ENCODE results near the gene PHLPP1.

The PHLPP1 gene

DNA sequence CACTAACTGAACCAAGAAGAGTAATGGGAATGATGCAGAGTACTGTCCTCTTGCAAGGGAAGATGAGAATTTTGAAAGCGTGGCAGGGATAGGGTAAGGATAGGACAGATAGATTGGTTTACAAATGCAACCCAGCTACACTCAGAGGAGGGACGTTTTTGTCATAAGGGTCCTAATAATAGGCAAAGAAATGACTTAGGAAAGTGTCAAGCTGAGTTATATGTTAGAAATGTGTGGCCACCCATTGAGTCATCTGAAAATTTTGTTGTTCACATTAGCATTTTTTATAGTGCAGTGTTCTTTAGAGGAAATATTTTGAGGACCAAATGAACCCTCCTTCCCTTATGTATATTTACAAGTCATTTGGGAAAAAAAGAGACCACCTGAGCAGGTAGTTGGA, 137.5 kb downstream of the PHLPP1 start:
- DNase-seq, result no peak

- DNase-seq, result no peak
Measured at GRCh38 chr18:62856294-62856693, 141.0 kb downstream of the PHLPP1 start.

DNA sequence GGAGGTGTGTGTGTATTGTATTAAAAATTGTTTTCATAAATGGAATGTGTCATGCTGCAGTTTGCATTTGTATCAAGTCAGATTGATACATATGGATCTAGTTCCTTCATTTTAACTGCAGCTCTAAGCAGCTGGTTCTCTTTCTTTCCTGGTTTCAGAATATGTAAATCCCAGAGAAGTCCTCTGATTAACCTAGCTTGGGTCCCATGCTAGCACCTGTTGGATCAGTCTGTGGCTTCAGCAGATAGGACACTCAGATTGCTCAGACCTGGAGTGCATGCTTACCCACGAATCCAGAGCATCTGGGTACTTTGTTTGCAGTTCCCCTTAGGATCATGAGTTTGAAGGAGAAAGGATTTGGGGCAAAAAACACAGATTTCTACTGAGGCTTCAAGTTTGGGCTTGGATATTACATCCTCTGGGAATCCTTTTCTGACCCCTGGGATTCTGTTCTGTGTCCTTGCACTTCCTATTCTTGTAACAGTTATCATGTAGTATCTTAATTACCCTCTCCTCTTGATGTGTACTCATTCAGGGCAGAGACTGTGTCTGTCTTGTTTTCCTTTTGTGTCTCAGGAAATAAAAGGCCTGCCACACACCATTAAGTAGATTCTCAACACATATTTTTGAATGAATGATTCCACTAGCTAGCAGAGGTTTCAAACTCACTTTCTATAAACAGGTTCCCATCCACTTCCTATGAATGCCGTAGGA, 142.1 kb downstream of the PHLPP1 start:
- no peak for DNase-seq

GRCh38 chr18:62860062-62860461, 144.7 kb downstream of the PHLPP1 start:
- no peak for DNase-seq

- DNase-seq, result no peak
Measured at GRCh38 chr18:62862466-62862865, 147.1 kb downstream of the PHLPP1 start.

- DNase-seq, result no peak
Measured at GRCh38 chr18:62863579-62864001, 148.2 kb downstream of the PHLPP1 start.

DNA sequence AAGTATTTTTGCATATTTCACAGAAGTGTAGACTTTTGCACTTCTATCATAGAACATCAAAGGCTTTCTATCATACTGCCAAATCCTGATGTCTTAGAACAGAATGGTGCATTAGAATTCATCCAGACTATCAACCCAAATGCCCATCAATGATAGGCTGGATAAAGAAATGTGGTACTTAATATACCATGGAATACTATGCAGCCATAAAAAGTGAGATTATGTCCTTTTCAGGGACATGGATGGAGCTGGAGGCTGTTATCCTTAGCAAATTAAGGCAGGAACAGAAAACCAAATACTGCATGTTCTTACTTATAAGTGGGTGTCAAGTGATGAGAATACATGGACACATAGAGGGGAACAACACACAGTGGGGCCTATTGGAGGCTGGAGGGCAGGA, 150.2 kb downstream of the PHLPP1 start:
- DNase-seq, result no peak

- no peak for DNase-seq
Measured at GRCh38 chr18:62867534-62867933, 152.2 kb downstream of the PHLPP1 start.

DNA sequence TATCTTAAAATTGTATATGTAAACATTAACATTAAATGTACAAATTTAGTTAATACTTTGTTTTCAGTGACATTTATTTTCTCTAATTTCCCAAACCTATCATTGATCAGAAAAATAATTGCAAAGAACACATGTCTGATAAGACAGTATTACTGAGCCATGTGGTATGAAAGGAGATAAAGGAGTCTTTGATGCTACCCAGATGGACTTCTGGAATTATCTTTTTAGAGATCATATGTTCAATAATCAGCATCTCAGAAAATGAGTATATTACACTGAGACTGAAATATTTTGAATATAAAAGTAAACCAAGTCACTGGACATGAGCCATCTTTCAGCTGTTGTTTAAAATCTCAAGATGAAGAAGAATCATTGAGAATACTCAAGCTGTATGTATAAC, 153.3 kb downstream of the PHLPP1 start:
- no peak for DNase-seq

DNA sequence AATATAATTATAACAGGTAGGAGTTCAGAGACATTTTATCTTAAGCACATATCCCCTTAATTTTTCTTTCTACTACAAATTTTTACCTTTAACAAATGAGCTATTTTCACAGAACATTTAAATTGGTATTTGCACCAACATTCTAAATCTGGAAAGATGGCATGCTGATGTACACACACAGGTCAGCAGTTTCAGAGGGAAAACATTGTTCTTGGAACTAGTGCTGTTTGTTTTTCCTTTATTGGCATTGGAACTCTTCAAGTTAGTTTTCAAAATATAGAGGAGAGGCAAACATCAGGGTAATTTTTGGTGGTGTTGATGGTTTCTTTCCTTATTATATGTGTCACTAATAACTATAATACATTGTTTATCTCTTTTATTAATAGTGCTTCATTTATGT, 155.3 kb downstream of the PHLPP1 start:
- DNase-seq, result no peak

DNA sequence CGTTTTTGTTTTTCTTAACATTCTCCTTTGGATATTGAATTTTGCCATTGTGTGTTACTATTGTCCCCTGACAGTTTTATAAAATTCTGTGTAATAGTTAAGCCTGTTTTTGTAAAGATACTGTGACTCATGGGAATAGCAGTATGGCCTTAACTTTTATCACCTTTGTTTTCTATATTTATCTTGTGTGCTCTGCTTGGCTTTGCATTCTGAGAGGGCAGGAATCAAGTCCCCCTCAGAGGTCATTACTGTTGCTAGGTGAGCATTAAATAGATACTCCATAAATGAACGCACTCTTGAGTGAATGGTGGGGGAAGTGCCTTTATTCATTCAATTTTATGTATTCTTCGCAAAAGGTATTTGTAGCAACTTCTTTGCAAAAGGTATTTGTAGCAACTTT, 160.0 kb downstream of the PHLPP1 start:
- no peak for DNase-seq

DNA sequence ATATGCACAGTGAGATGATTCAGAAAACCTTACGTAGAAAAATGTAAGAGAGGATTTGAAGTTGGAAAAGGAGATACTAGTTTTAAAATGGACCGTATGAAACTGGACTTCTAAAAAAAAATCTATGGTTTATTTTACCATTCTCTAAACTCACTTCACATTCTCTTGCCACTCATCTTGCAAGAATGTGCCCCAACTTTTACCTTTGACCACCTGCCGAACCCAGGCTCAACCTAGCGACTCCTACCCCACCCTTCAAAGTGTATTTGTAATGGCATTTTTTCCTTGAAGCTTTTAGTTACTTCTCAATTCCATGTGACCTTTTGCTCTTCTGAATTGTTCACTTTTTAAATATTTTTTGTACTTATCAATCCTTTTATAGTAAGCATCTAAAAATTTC, 160.8 kb downstream of the PHLPP1 start:
- DNase-seq, result no peak

GRCh38 chr18:62876828-62877227, 161.5 kb downstream of the PHLPP1 start:
- no peak for DNase-seq

GRCh38 chr18:62877411-62878221, 162.3 kb downstream of the PHLPP1 start:
- no peak for DNase-seq

GRCh38 chr18:62878305-62878704, 163.0 kb downstream of the PHLPP1 start:
- no peak for DNase-seq

- DNase-seq, result no peak
Measured at GRCh38 chr18:62880034-62880433, 164.7 kb downstream of the PHLPP1 start.

DNA sequence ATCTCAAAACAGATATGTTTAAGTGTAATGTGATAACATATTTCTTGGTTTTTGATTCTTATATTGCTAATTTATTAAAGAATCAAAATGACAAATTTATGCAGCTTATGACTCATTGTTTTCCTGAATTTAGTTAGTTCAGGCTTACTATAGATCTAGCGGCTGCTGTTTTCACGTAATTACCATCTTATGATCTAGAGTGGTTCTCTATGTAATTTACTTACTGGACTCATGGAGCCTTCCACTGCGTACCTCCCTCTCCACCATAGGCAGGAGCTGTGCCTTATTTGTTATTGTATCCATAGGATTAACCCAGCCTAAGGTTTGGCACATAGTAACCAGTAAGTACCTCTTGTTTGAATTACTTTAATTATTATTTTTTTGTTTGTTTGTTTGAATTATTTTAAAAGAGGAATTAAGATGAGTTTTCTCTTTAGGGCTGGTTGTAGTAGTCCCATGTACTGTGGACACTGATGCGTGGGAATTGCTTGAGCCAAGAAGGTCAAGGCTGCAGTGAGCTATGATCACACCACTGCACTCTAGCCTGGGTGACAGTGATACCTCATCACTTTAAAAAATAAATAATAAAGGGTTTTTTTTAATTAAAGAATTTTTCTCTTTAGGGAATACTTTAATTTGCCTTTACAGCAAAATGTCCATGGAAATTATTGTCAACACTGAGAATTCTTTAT, 165.5 kb downstream of the PHLPP1 start:
- DNase-seq, result no peak

GRCh38 chr18:62881509-62882016, 166.2 kb downstream of the PHLPP1 start:
- DNase-seq, result no peak

- no peak for DNase-seq
Measured at GRCh38 chr18:62883937-62884735, 168.8 kb downstream of the PHLPP1 start.

DNA sequence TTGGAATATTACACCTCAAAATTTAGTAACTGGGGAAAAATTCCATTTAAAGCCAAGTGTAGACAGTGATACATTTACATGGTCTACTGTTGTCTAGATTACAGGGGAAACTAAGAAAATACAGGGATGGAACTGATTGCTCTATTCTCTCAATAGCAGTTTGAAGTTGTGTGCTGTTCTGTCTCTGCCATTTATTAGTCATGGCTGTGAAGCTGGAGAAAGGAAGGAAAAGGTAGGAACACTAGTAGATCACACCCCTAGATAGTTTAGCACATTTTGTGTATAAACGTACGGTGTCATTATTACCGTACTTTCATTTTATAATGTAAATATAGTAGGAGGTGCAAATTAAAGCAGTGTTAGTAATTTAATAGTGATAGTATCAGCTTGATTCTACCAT, 170.5 kb downstream of the PHLPP1 start:
- no peak for DNase-seq

- DNase-seq, result no peak
Measured at GRCh38 chr18:62894681-62895390, 179.5 kb downstream of the PHLPP1 start.

DNA sequence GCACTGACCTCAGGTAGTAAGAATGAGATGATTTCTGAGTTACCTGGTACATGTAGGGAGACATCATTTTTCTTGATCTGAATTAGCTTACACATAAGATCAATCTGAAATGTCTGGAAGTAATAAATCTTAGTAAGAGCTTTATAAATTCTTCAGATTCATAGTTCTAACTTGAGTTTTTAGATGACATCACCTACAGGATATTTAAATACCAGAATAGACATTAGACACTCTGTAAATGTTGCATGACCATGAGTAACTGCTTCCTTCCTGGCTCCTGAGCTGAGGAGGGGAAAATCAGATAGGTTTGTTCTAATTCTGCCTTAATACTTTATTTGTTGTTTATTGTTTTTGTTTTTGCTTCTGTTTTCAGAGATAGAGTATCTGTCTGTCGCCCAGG, 181.8 kb downstream of the PHLPP1 start:
- DNase-seq, result peak in 3 of 4 experiments; percentile 17 to 44 (median 40)

All from suppressor macrophage (primary cell).